Measurements from ENCODE around the gene SND1.
"Not testable (repeated sequence)": the region's sequence is repeated elsewhere in the genome, so short reads cannot be mapped to it uniquely, and the experiment has no call there.

The SND1 gene

DNA sequence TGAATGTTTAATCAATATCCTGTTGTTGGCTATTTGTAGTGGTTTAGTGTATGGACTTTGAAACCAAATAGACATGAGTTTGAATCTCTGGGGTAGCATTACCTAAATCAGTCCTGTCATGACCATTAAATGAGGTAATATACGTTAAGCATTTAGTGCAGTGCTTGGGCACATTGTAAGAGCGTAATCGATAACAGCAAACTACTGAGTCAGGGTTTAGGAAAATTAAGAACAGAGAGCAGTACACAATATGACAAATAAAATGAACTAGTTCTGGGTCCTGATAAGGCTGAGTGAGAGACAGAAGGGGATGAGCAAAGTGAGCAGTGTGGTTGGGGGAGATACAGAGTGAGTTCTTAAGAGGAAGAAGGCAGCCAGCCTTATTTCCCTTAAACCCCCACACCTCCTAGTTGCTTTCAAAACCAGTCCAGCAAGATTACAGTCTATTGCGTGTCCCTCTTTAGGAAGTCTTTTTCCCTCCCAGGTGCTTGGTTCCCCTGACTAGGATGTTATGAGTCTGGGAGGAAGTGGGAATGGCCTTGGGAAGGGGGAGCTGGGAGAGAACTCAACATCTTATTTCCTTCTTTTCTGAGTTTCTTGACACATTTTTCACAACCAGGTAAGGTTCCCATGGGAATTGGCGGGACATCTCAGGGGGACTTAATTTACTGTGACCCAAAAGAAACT lies 171.0 kb downstream of the SND1 start:
- DNase-seq (ENCODE audit: low read depth in 1 of 2, low spot score in 1 of 2), result no peak

GRCh38 chr7:127824682-127825081 lies 172.7 kb downstream of the SND1 start:
- no peak for DNase-seq (ENCODE audit: low read depth in 1 of 2, low spot score in 1 of 2)

DNA sequence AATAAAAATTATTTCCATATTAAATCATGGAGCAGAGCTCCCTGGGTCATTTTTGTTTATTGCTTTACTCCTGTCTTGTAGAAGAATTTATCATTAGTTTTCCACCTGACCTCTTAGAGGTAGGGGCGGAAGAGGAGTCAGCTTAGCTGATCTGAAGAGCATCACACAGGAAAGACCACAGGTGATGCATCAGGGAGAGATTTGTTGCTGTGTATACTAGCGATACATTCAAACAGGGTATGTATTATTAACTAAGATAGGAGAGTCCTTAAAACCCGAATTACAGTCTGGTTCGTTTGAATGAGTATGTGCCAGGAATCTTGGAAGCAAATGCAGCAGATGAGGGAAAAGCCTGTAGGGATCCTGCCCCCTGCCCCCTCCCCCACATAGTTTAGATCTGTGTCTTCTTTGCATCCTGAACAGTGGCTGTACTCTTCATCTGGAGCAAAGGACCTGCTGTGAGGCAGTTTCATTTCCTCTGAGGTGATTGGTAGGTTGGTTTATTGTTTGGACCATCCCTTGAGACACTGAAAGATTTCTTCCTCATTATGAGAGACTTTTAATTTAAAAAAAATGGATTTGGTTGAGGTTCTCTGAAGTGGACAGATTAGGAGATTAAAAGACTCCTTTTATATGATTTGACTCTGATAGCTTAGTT lies 177.0 kb downstream of the SND1 start:
- DNase-seq (ENCODE audit: low read depth in 1 of 2, low spot score in 1 of 2), result no peak

- no peak for DNase-seq (ENCODE audit: low read depth in 1 of 2, low spot score in 1 of 2)
Observed at GRCh38 chr7:127831318-127832219, 179.6 kb downstream of the SND1 start.

GRCh38 chr7:127832592-127832991 lies 180.6 kb downstream of the SND1 start:
- no peak for DNase-seq (ENCODE audit: low read depth in 1 of 2, low spot score in 1 of 2)

DNA sequence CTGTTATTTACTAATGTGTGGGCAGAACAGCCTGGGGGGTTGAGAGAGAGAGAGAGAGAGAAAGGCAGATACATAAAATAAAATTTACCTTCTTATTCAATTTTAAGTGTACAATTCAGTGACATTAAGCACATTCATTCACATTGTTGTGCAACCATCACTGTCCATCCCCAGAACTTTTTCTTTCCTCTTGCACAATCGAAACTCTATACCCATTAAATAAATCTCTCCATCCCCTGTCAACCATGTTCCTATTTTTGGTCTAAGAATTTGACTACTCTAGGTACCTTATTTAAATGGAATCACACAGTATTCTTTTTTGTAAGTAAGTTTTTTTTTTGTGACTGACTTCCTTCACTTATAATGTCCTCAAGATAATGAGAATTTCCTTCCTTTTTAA lies 181.6 kb downstream of the SND1 start:
- DNase-seq (ENCODE audit: low read depth in 1 of 2, low spot score in 1 of 2), result no peak

GRCh38 chr7:127835679-127836078 lies 183.7 kb downstream of the SND1 start:
- no peak for DNase-seq (ENCODE audit: low read depth in 1 of 2, low spot score in 1 of 2)

DNA sequence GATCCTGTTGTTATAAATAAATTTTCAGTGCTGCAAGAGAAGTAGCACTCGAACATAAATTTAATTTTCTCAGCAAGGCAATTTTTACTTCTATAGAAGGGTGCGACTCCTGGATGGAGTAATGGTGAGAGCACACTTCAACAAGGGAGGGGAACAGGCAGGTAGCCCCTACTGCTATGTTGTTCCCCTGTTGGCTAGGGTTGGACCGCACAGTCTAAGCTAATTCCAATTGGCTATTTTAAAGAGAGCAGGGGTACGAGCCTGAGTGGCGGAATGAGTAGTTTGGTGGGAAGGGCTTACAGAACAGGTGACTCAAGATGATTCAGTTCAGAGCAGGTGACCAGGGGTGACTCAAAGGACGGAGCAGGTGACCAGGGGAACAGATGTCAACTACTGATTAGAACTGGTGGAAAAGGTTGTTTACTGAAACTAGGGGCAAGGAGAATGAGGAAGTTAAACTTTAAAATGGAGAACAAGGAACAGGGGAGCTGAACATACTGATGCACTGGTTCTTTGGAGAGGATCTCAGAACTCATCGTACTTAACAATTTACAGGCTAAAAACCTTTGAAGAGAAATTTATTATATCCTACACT lies 185.9 kb downstream of the SND1 start:
- not testable (repeated sequence) for DNase-seq (ENCODE audit: low read depth in 1 of 2, low spot score in 1 of 2)

DNA sequence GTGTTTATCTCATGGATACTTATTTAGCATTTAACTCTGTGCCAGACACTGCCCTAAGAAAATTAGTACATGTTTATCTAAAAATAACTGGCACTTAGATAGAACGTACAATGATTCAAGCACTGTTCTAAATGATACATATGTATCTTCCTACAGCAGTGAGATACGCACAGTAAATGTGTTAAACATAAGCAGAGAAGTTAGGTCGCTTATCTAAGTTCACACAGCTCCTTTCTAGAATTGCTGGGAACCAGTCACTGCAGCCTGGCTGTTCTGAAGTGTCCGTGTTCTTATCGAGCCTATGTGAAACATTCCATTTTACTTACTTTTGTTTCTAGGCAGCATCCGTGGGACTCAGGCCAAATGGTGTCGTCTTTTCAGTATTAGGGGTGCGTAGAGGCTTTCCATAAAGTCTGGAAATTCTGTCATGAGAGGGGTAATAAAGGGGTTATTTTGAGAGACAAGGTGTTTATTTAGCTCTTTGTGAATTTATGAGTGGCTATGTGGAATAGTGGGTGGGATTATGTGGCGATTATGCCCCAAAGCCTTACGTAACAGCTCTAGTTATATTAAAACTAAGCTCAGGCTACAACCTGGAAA lies 186.9 kb downstream of the SND1 start:
- no peak for DNase-seq (ENCODE audit: low read depth in 1 of 2, low spot score in 1 of 2)

DNA sequence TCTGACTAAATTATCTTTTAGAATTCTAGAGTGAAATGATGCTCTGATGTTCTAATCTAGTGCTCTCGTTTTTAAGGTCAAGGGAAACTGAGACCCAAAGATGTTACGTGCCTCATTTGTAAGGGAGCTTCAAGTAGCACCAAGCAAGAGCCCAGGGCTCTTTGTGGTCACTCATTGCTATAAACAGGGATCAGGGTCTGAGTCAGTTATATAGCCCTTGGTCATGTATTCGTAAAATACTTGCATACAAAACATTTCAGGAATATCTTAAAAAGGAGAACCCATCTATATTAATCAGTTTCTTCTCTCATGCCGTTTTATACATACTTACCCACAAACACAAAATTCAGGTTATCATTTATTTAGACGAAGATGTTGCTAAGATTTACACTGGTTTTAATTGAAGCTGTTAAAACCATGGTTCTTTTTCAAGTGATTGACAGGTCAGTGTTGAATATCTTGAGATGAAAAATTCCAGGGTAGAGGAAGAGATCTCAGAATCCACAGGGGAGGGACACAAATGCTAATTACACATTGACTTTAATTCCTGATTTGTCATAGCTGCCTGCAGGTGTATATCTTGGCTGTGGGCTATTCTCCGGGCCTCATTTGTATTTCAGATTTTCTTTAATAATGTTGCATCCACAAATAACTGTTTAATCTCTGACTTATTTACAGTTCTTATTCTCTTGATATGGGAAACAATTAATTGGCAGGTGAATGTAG lies 188.4 kb downstream of the SND1 start:
- no peak for DNase-seq (ENCODE audit: low read depth in 1 of 2, low spot score in 1 of 2)

GRCh38 chr7:127844165-127844564 lies 192.2 kb downstream of the SND1 start:
- DNase-seq (ENCODE audit: low read depth in 1 of 2, low spot score in 1 of 2), result no peak

- no peak for DNase-seq (ENCODE audit: low read depth in 1 of 2, low spot score in 1 of 2)
Observed at GRCh38 chr7:127844707-127845331, 192.8 kb downstream of the SND1 start.

GRCh38 chr7:127845522-127846214 lies 193.7 kb downstream of the SND1 start:
- no peak for DNase-seq (ENCODE audit: low read depth in 1 of 2, low spot score in 1 of 2)

- DNase-seq (ENCODE audit: low read depth in 1 of 2, low spot score in 1 of 2), result no peak
Observed at GRCh38 chr7:127847641-127848040, 195.6 kb downstream of the SND1 start.

GRCh38 chr7:127848241-127848640 lies 196.2 kb downstream of the SND1 start:
- DNase-seq (ENCODE audit: low read depth in 1 of 2, low spot score in 1 of 2), result no peak

GRCh38 chr7:127850195-127850594 lies 198.2 kb downstream of the SND1 start:
- no peak for DNase-seq (ENCODE audit: low read depth in 1 of 2, low spot score in 1 of 2)

GRCh38 chr7:127854383-127854782 lies 202.4 kb downstream of the SND1 start:
- DNase-seq (ENCODE audit: low read depth in 1 of 2, low spot score in 1 of 2), result no peak

GRCh38 chr7:127857464-127857841 lies 205.5 kb downstream of the SND1 start:
- no peak for DNase-seq (ENCODE audit: low read depth in 1 of 2, low spot score in 1 of 2)

DNA sequence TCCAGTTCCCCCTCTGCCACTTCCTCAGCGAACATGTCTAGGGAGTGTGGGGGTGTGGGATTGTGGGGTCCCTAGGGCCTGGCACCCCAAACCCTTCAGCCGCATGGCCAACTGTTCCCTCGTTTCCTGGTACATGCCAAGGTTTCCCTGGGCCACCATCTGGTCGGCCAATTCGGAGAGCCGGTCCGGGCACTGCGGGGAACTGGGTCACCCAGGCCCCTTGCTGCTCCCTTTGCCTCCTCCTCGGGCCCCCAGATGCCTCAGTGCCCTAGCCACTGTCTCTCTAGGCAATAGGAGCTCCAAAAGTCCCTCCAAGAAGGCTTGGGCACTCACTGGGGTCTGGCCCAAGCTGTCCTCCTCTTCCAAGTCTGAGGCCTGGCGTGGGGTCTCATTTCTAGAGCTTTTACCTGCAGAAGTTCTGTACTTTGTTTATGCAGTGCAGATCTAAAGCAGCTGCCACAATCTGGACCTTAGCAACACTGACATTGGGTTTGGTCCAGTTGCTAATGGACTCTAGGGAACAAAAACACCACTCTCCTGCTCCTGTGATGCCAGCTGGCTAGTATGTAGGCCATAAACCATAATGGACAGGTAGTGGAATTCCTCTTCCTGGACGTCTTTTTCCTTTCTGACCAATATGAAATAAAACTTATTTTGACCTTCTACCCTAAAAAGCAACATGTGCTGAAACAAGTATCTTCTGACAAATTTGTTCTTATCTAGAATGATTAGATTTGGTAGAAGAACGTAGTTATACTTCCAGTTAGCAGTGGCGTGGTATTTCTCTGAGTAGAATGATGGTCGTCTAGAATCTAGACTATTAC lies 206.3 kb downstream of the SND1 start:
- no peak for DNase-seq (ENCODE audit: low read depth in 1 of 2, low spot score in 1 of 2)

Measured in stimulated activated CD4-positive, alpha-beta T cell treated with anti-CD3 and anti-CD28 coated beads, Interleukin-15, amount 100 ng/mL, for 1 hour (primary cell).